Colon (tissue), 2 donors: ENCODE data around the gene SMAD5.

Source experiments
- FAIRE-seq: peaks from 2 replicates; lab custom pipeline; 2012; peaks lifted over from hg19 to GRCh38; lab: Jason Lieb, UNC
- donor health status: control.
- donor health status: control.

SMAD5 gene

GRCh38 chr5:136115183-136115865 is 17.3 kb upstream of the SMAD5 start:
- no peak for FAIRE-seq

- FAIRE-seq = no peak
Observed at GRCh38 chr5:136120529-136120928, 12.1 kb upstream of the SMAD5 start.

GRCh38 chr5:136123236-136123768 is 9.3 kb upstream of the SMAD5 start:
- peak; percentile 87 for FAIRE-seq

- FAIRE-seq = no peak
Observed at GRCh38 chr5:136127560-136127959, 5.1 kb upstream of the SMAD5 start.

- FAIRE-seq = no peak
Observed at GRCh38 chr5:136128481-136128880, 4.2 kb upstream of the SMAD5 start.

GRCh38 chr5:136129445-136129844 is 3.2 kb upstream of the SMAD5 start:
- no peak for FAIRE-seq

- FAIRE-seq = no peak
Observed at GRCh38 chr5:136130581-136130980, 2.1 kb upstream of the SMAD5 start.

GRCh38 chr5:136132087-136132486 is 558 bp upstream of the SMAD5 start:
- no peak for FAIRE-seq

GRCh38 chr5:136133222-136133921 is 727 bp downstream of the SMAD5 start:
- FAIRE-seq = no peak

- FAIRE-seq = no peak
Observed at GRCh38 chr5:136133922-136134379, 1.3 kb downstream of the SMAD5 start.

- FAIRE-seq = no peak
Observed at GRCh38 chr5:136134653-136135052, 2.0 kb downstream of the SMAD5 start.

- peak; percentile 5 for FAIRE-seq
Observed at GRCh38 chr5:136135536-136135935, 2.9 kb downstream of the SMAD5 start.

GRCh38 chr5:136137497-136138220 is 5.0 kb downstream of the SMAD5 start:
- no peak for FAIRE-seq

GRCh38 chr5:136141561-136141960 is 8.9 kb downstream of the SMAD5 start:
- no peak for FAIRE-seq

- no peak for FAIRE-seq
Observed at GRCh38 chr5:136143312-136143711, 10.7 kb downstream of the SMAD5 start.

GRCh38 chr5:136143763-136144162 is 11.1 kb downstream of the SMAD5 start:
- FAIRE-seq = no peak

- no peak for FAIRE-seq
Observed at GRCh38 chr5:136145030-136145429, 12.4 kb downstream of the SMAD5 start.

GRCh38 chr5:136146201-136146600 is 13.6 kb downstream of the SMAD5 start:
- no peak for FAIRE-seq

- FAIRE-seq = no peak
Observed at GRCh38 chr5:136147632-136148031, 15.0 kb downstream of the SMAD5 start.

- no peak for FAIRE-seq
Observed at GRCh38 chr5:136149891-136150290, 17.2 kb downstream of the SMAD5 start.

GRCh38 chr5:136153581-136154236 is 21.1 kb downstream of the SMAD5 start:
- FAIRE-seq = no peak

GRCh38 chr5:136155078-136155477 is 22.4 kb downstream of the SMAD5 start:
- no peak for FAIRE-seq
